GM19372 (cell line): ENCODE measurements around the gene CEP104.
"Not testable (repeated sequence)": the region's sequence is repeated elsewhere in the genome, so short reads cannot be mapped to it uniquely, and the experiment has no call there.

Source experiments
- ATAC-seq: cut with Tn5 transposase; IDR thresholded peaks from one replicate; pipeline ENCODE4 v1.9.1; 2021; ENCODE audit warnings: mild to moderate bottlenecking, low read depth, moderate library complexity; ENCODE audit not compliant: unreplicated experiment

CEP104 gene

DNA sequence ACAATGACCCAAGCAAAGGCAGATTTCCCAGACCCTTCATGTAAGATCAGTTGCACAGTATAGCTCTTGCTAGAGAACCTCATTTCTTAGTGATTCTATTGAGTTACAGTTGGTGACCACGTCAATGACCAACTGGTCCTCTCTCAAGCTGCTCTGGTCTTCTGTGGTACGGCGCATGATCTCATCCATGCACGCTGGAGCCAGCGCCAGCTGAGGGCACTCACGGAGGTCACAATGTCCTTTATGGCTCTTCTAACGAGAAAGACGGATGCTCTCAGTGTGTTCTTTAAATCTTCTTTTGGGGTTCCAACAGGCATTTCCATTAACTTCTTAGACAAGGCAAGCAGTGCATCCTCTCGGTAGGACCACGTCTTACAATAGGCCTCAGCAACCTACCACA lies 22.3 kb downstream of the CEP104 start:
- no peak for ATAC-seq

DNA sequence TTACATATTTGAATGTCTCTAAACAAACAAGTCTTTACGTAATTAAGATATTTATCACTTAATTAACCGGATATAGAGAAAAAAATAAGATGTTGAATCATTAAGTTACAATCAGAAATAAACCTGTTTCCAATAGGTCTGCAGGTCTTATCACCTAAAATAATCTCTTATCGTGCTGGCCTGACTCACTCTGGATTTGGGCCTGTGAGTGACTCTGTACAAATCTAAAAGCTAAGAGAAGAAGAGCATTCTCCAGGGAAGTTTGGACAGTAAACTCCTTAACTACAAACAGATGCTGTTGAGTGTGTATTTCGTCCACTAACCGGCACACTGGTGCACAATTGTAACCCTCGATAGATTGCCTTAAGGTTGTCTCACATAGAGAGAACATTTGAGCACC lies 25.3 kb downstream of the CEP104 start:
- no peak for ATAC-seq

DNA sequence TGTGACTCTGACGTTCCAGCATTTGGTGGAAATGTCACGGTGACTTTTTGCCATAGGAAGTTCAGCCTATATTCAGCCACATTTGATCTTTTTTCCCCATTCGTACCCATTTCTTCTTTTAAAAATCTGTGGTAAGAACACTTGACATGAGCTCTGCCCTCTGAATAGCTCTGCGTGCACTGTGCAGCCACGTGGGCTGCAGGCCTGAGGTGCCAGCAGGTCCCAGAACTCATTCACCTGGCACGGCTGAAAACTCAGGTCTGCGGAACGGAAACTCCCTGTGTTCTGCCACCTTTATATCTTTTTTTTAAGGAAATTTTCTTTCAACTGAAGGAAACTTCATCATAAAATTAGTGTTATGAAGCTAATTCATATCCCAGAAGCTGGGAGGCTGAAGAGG lies 28.6 kb downstream of the CEP104 start:
- ATAC-seq: no peak

DNA sequence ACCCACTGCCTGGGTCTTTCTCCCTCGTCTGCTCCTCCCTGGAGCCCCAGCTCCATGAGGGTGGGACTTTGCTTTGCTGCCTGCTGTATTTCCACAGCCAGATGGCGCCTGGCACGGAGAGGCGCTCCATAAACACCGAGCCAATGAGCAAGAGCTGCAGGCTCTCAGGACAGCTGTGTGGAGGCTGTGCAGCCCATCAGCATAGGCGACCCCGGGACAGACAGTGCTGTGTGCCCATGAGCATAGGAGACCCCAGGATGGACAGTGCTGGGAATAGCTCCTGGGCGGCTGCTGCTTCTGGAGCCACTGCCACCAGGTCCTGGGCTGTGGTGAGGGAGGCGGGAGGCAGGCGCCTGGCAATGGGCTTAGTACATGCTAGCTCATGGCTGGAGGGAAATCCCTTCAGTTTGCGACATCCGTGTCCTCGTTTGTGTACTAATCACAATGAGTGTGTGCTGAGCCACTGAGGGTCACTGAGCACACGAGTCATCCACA lies 29.2 kb downstream of the CEP104 start:
- no peak for ATAC-seq

DNA sequence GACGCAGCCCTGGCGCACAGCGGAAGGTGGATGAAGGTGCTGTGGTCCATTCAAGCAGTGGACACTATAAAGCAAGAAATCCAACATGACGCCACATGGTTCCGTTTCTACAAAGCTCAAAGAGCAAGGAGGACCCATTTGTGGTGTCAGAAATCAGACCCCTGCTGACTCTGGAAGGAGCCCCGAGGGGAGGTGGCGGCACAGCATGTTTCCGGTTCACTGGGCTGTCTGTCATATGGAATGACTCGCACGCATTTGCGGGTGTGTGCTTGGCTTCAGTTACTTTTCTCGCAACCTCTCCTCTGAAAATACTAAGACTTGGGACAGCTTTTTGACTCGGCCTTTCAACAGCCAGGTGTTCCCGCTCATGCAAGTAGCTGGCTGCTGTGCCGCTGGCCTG lies 31.7 kb downstream of the CEP104 start:
- ATAC-seq: no peak

DNA sequence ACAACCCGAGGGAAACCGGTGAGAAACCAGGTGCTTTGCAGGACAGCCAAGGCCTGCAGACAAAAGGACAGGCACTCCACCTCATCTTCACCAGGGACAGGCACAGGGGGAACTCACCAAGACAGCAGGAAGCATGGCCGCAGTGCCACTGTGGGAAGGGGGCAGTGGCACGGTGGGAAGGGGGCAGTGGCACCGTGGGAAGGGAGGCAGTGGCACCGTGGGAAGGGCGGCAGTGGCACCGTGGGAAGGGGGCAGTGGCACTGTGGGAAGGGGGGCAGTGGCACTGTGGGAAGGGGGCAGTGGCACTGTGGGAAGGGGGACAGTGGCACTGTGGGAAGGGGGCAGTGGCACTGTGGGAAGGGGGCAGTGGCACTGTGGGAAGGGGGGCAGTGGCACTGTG lies 32.4 kb downstream of the CEP104 start:
- no peak for ATAC-seq

DNA sequence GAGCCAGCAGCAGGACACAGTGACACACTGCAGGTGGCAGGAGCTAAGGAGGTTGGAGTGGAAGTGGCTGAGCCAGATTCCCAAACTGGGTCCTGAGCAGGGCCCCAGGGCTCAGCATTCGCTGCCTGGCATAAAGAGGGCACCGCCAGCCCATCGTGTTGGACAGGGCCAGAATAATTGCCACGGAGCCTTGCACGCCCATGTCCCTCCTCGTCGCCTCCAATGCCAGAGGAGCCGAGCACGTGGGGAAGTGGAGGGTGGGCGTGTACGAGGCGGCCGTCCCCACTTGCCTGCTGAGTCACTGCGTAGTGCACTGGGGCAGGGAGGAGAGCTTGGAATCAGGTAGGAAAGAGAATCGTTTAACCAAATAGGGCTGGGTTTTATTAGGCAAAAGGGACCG lies 34.6 kb downstream of the CEP104 start:
- no peak for ATAC-seq

DNA sequence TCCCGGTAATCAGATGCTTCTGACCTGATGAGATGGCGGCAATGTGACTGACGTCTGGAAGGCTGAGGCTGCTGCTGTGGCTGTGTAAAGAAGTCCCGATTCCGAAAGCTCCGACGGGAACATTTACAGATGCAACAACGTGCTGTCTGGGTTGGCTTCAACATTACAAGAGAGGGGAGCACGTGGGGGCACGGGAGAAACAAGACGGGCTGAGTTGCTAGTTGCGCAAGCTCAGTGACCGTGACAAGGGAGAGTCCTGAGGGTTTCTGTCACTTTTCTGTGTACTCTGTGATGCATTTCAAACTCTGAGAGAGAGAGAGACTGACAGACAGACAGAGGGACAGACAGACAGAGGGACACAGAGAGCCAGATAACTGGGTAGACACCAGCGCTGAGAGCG lies 35.1 kb downstream of the CEP104 start:
- ATAC-seq: no peak

DNA sequence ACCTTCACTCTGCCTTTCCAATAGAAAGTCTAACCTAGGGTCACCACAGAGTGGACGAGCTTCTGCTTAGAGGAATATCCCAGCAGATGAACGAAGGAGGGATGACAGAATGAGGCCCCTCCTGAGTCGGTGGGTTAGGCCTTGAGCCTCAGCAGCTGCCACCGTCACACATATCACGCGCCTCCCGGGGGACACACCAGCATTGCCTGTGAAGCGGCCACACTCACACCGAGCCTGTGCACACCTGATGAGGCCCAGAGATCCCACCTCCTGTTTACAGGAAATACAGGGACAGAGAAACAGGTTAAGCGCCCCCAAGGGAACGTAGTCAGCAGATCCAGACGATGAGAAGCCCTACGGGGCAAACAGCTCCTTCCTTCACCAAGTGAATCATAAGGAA lies 35.6 kb downstream of the CEP104 start:
- no peak for ATAC-seq

DNA sequence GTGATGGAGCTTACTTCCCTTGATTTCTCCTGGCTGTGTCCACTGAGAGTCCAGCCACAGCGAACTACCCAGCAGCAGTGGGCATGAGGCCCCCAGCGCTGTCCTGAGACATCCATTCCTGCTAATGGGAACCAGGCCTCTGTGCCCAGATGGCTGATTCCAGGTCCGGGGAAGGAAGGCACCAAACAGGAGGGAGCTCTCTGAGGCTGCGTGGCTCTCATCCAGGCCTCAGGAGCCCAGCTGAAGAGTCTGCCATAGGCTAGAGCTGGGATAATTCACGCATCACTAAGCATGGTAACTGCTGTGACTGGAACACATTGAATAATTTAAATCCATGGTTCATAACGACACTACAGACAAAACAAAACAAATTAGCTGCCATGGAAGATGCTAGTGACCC lies 36.0 kb downstream of the CEP104 start:
- no peak for ATAC-seq

DNA sequence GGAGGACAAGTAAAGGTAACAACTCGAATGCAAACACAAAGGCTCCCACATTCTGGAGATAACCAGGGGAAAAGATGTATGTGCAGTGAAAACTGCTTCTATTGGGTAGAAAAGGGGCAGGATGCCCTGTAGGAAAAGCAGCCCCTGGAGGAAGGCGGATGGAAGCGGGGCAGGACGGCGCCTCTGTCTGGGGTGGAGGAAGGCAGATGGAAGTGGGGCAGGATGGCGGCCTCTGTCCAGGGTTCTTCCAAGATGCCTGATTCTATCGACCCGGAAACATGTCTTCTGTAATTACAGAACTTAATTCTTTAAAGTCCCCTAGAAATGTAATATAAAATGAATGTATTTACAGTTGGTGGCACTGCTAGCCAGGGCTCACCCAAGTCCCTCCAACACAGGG lies 36.7 kb downstream of the CEP104 start:
- ATAC-seq: no peak

DNA sequence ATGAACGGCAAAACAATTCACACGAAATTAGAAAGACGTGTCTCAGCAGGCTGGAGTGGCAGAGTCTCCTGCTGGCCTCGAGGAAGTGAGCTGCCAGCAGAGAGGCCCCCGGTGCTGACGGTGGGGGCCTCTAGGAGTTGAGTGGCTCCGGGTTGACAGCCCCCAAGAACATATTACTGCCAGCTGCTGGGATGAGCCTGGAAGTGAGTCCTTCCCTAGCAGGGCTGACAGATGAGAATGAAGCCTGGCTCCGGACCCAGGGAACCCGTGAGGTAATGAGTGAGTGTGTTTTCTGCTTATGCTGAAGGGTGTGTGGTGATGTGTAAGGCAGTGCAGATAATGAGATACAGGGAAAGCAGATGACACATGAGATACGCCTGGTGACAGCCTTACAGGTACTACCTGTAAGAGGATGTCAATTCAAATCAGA lies 37.2 kb downstream of the CEP104 start:
- no peak for ATAC-seq

DNA sequence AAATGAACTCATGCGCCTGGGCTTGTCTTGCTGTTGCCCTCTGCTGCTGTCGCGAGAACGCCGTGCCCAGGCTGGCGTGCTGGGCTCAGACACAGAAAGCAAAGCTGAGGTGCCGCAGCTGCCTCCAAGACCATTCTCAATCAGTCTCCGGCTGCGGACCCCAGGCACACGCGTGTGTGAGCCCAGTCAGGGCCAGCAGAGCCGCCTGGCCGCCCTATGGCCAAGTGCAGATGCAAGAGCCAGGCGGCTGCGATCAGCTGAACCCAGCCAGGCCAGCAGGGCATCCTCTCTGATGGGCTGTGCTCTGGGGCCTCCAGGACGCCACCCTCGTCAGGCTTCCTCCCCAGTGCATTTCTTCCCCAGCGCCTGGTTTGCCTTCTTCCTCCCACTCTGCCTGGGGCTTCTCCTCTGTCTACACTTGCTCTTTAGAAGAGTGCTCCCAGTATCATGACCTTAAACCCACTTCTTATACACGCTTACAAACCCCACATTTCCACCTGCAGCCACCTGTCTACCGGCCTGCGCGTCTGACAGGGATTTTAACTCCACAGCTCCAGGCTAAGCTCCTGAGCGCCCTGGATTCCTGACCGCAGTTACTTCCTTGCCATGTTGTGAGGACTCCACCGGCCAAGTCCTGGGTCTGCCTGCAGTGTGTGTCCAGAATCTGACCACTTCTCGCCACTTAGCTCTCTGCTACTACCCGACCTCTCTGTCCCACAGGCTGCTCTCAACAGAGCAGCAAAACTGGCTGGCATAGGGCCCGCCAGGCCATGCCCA lies 39.0 kb downstream of the CEP104 start:
- no peak for ATAC-seq

DNA sequence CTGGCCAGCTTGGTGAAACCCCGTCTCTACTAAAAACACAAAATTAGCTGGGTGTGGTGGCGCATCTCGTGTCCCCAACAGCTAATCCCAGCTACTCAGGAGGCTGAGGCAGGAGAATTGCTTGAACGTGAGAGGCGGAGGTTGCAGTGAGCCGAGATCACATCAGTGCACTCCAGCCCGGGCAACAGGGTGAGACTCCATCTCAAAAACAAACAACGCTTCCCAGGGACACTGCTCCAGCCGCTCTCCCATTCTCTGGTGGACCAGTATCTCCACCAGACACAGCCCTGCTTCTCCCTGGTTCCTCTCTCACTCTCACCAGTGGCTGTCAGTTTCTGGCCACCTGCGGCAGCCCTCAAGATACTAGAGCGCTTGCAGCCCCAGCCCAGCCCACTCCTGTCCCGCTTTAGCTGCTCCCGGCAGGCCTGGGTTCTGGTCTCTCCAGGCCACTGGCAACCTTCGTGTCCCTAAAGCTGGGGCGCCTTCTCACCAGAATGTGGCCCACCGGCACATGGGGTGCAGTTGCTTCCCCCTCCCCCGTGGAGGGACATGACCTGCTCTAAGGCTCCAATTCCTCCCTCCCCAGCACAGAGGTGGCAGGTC lies 39.8 kb downstream of the CEP104 start:
- ATAC-seq: no peak

DNA sequence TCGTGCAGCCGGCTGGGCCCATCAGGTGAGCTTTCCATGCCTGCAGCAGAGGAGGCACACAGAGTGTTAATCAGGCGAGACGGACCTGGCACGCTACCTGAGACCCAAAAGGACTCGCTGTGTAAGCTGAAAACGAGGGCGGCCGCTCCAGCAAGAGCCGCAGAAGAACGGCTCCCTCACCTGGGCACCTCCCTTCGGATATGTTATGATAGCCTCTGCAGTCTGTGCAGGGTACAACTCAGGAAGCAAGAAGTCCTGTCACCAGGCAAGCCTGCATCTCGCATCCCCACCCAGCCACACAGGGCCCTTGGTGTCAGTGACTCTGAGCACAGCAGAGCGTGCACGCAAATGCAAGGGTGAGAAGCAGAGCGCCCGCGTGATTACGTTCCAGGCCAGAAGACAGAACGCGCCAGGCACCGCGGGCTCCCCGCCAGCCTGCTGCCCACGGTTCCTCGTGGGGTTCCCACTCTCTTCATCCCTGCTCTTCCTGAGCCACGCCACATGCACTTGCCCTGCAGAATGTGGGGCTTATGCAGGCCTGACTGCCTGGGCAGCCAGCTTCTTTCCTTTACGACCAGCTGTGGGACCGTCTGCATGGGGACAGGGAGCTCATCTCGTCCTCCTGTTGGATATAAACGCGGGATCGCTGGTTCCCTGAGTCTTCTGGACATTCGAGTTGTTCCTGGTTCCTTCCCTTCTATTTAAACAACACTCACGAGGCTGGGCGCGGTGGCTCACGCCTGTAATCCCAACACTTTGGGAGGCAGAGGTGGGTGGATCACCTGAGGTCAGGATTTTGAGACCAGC lies 40.5 kb downstream of the CEP104 start:
- ATAC-seq: no peak

DNA sequence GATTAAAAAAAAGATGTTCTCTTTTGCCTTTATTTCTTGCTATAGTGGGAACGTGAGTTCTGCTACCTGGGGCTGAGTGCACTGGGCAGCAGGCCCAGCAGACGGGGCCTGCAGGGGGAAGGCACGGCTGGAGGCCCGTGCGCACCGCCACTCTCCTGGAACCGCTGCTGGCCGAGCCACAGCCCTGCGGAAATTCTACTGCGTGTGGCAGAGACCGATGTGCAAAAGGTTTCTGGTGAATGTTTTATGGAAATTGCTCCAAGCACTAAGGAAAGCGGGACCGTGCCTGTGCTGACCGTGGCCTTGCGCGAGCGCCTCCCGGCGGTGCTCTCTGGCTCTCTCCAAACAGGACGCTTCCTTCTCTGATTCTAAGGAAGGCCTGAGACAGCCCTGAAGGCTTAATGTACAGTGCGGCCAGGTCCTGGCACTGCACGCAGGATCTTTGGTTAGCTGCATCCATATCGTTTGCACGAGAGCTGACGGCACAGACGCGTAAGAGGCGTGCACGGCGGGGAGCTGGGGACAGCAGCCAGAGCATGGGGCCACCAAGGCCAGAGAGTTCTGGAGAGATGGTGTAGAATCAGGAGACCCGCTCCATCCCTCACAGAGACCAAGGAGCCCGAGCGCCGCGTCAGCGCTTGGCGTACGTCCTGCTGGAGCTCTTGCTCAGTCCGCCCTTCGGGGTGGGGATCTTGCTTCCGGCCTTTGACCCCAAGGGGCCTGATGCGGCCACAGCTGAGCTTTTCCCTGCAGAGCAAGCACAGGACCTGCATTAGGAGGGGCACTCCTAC lies 42.0 kb downstream of the CEP104 start:
- ATAC-seq: no peak

DNA sequence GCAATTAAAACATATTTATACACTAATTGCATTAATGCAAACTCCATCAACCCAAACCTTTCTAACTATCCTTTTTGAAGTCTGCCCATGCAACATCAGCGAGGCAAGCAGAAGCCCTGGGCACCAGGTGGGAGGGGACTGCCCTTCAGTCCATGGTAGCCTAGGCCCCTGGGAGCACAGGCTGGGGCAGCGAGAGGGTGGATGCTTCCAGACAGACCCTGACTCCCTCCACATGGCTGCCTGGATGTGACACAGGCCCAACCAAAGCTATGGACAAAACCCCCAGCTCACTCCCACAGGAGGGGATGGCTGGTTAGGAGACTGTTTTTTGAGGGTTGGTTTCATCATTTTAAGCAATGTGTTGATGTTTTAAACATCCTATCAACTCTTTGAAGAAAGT lies 42.9 kb downstream of the CEP104 start:
- no peak for ATAC-seq

DNA sequence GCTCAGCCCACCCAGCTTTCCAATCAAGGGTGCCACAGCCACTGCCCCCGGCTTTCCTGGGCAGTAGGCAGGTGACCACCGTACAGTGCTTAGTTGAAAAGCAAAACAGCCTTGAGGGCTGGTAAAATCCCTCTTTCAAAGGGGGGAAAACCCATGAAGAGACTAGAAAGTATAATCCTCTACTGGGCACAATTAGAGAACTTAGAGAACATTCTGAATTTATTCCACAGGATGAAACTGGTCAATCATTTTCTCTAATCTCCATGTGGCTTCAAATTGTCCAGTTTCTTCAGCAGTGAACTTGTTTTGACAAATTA lies 45.5 kb downstream of the CEP104 start:
- ATAC-seq: no peak

DNA sequence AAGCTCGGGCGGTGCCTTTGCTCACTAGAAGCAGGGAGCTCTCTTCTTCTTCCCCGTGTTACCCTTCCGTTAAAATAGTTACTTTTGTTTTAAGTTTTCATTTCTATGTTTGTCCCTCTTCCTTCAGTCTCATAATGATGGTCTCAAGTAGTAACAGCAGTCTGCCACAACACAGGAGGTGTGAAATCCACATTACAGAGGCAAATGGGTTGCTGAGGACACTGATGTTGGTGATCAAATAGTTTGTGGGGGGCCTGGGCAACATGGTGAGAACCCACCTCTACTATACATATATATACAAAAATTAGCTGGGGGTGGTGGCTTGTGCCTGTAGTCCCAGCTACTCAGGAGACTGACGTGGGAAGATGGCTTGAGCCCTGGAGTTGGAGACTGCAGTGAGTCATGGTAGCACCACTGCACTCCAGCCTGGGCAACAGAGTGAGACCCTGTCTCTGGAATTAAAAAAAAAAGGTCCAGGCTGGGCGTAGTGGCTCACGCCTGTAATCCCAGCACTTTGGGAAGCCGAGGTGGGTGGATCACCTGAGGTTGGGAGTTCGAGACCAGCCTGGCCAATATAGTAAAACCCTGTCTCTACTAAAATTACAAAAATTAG lies 46.8 kb downstream of the CEP104 start:
- not testable (repeated sequence) for ATAC-seq

DNA sequence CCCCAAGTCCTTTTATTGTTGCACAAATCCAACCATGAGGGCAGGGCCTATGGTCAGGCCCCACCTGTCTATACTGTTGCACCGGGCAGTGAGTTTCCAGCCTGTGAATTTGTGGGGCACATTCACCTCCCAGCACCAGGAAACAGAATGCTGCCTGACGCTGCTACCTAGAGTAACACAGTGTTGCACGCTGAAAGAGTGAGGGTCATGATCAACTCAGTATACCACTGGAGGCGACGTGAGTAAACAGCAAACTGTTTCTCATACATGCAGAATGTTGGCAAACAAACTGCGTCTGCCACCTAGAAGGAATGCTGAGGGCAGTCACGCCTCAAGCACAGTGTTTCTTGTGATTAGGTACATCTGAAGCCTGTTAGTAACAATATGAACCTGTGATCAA lies 47.3 kb downstream of the CEP104 start:
- ATAC-seq: no peak
